Skeletal muscle satellite cell (primary cell): Measurements from ENCODE around the gene DDX19B. TPM values are rescaled to one million over a fixed set of nuclear protein-coding genes. Genes with fewer than 3 reads are reported as not detected.

Experiments
- small RNA-seq: library from RNA; depleted of rRNA; stranded (forward); fragments of <200 nt; gene quantifications from one replicate; pipeline ENCODE3, GENCODE V24; 2012

Gene DDX19B

Small RNAs within 50 kb of the gene (small RNA-seq; reads per million reads assigned to genes)
- not detected for gene RN7SL279P
